Peyer's patch (tissue), 4 donors: ENCODE data around the gene GIMAP6. TPM values are rescaled to one million over a fixed set of nuclear protein-coding genes. Genes with fewer than 3 reads are reported as not detected.

Experiments
- DNase-seq, 3 donors: peaks; one replicate each; pipeline ENCODE4 v3.0.0-alpha.2; 2017 to 2019
- H3K27ac ChIP-seq, 4 donors: fragments of 200-600 bp; sonication (generic); one replicate each; pipeline ENCODE4 v1.5.1; 2016 to 2019
- H3K27me3 ChIP-seq, 2 donors: fragments of 200-600 bp; sonication (generic); one replicate each; pipeline ENCODE4 v1.5.1; 2019
- H3K36me3 ChIP-seq, 3 donors: fragments of 200-600 bp; sonication (generic); one replicate each; pipeline ENCODE4 v1.5.1; 2016 to 2019
- H3K4me1 ChIP-seq, 4 donors: fragments of 200-600 bp; sonication (generic); one replicate each; pipeline ENCODE4 v1.5.1; 2016 to 2019
- H3K4me3 ChIP-seq, 4 donors: fragments of 200-600 bp; sonication (generic); 1 replicate in 3 of 4; 2 replicates in 1 of 4; pipeline ENCODE4 v1.5.1; 2016 to 2019; ENCODE audit warnings: mild to moderate bottlenecking in 1 of 4
- H3K9me3 ChIP-seq, 4 donors: fragments of 200-600 bp; sonication (generic); one replicate each; pipeline ENCODE4 v1.5.1; 2016 to 2019; ENCODE audit warnings: mild to moderate bottlenecking in 1 of 4
- CTCF ChIP-seq, 6 experiments: fragments of 450-650 bp in 4 of 6; fragments of 200-600 bp in 2 of 6; sonication (generic) in 1 of 6; IDR thresholded peaks; one replicate each; pipeline ENCODE4 v1.5.1; 2017 to 2019; ENCODE audit warnings: antibody characterized with exemption in 6 of 6, mild to moderate bottlenecking in 3 of 6, moderate library complexity in 1 of 6
- POLR2A ChIP-seq, 2 donors: fragments of 450-650 bp; IDR thresholded peaks; one replicate each; pipeline ENCODE4 v1.5.1; 2017; ENCODE audit warnings: antibody characterized with exemption in 2 of 2, mild to moderate bottlenecking in 2 of 2, moderate library complexity in 2 of 2
- total RNA-seq, 4 donors: library from RNA; depleted of rRNA; stranded (reverse); fragments of >200 nt; gene quantifications; one replicate each; pipeline ENCODE4 v1.1.0, GENCODE V29; 2016

GIMAP6 gene
- total RNA-seq, 4 donors from 2014 or later = 7.0 to 35.5 (median 10.6) TPM

DNA sequence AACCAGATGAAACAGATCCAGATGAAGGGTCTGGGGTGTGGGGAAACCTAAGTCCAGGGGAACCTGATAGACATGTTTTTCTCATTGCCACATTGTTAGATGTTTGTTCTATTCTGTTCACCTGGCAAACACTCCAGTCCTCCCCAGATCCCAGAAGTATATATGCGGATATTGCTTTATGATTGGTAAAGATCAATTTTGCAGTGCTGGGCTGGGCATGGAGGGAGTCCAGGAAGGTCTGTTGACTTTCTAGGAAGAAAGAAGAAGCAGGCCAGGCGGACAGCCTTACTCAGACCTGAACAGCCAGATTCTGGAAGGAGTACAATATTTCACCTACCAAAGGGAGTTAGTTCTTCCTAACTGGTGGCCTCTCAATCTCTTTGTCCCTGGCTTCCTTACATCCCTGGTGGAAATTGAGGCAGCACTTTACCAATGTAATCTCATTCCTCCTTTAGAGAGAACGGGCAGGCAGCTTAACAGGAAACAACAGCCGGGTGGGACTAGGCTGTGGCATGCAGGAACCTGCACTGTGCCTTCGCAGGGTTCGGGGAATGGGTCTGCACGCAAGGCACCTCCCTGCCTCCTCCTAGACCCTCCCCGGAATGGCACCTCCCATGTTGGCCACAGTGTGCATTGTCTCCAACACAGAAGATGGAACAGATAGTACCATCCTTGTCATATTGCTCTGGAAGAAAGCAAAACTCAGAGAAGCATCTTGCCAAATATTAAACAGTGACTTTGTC, 930 bp downstream of the GIMAP6 start:
- DNase-seq = peak in 2 of 3 donors; percentile 36 to 61
- TF ChIP-seq CTCF (IDR thresholded peaks at IDR 0.05) (no peak), POLR2A (IDR thresholded peaks at IDR 0.05) (no peak)
- Histone ChIP-seq H3K9me3 (peaks cover 0 to 3% (median 0%) of the 10 kb centered on the region in 4 donors), H3K4me3 (peak overlapping the region; percentile 26 to 55 (median 41)), H3K27ac (peak overlapping the region; percentile 62 to 76 (median 65)), H3K4me1 (peaks cover 0 to 13% (median 3%) of the 10 kb centered on the region in 4 donors), H3K27me3 (no peaks in the 10 kb centered on the region), H3K36me3 (peaks cover 0 to 16% (median 0%) of the 10 kb centered on the region in 3 donors)

- Histone ChIP-seq H3K4me3 (no peak overlapping the region), H3K27me3 (no peaks in the 10 kb centered on the region), H3K9me3 (peaks cover 0 to 3% (median 0%) of the 10 kb centered on the region in 4 donors), H3K27ac (peak overlapping the region in 3 of 4 donors; percentile 39 to 68 (median 62)), H3K4me1 (peaks cover 0 to 13% (median 3%) of the 10 kb centered on the region in 4 donors), H3K36me3 (peaks cover 0 to 16% (median 0%) of the 10 kb centered on the region in 3 donors)
- DNase-seq = no peak
- no peak for TF ChIP-seq CTCF (IDR thresholded peaks at IDR 0.05)
- TF ChIP-seq POLR2A (IDR thresholded peaks at IDR 0.05) = no peak
Measured at GRCh38 chr7:150629347-150629746, 2.8 kb downstream of the GIMAP6 start.

DNA sequence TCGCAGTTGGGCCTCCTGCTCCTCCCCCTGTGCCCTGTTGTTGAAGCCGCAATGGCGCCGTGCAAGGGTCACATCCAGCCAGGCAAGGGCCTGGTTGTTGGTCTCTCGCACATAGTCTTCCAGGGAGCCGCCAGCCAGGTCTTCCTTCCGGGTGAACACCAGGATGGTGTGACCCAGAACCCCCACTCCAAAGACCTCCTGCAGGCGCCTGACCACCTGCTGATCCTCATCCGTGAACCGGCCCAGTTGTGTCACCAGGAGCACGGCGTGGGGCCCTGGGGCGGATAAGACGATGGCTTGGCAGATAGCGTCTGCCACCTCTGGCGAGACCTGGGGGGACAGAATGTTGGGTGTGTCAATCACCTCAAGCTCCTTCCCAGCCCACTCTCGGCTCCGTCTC, 4.2 kb downstream of the GIMAP6 start:
- Histone ChIP-seq H3K4me3 (no peak overlapping the region), H3K4me1 (peaks cover 0 to 13% (median 3%) of the 10 kb centered on the region in 4 donors), H3K27ac (no peak overlapping the region), H3K9me3 (peaks cover 0 to 3% (median 0%) of the 10 kb centered on the region in 4 donors), H3K27me3 (no peaks in the 10 kb centered on the region), H3K36me3 (peaks cover 0 to 16% (median 0%) of the 10 kb centered on the region in 3 donors)
- TF ChIP-seq CTCF (IDR thresholded peaks at IDR 0.05) (no peak), POLR2A (IDR thresholded peaks at IDR 0.05) (no peak)
- no peak for DNase-seq

- DNase-seq = no peak
- H3K4me1 ChIP-seq = peaks cover 0 to 13% (median 0%) of the 10 kb centered on the region in 4 donors
- H3K9me3 ChIP-seq = peaks cover 0 to 3% (median 0%) of the 10 kb centered on the region in 4 donors
- H3K27ac ChIP-seq = peak overlapping the region in 1 of 4 donors; percentile 17
- no peak overlapping the region for H3K4me3 ChIP-seq
- H3K27me3 ChIP-seq = no peaks in the 10 kb centered on the region
- peaks cover 0 to 16% (median 0%) of the 10 kb centered on the region in 3 donors for H3K36me3 ChIP-seq
- TF ChIP-seq CTCF (IDR thresholded peaks at IDR 0.05) (no peak), POLR2A (IDR thresholded peaks at IDR 0.05) (no peak)
Measured at GRCh38 chr7:150626696-150627095, 5.5 kb downstream of the GIMAP6 start.

DNA sequence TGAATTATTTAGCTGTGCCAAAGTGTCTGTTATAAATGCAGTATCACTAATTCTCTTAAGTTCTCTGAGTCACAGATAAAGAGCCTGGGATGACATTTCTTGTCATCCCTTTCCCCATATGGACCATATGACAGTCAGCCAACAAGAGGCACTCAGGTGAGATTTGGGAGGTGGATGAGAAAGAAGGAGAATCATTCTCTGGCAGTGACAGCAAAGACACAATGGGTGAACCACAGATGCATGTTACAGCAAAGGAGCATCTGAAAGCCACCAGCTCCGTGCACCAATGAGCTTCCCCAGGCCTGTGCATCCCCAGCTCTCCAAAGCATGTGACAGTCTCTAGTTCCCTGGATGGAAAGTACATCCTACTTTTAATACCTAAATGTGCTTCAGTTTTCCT, 10.8 kb downstream of the GIMAP6 start:
- peak overlapping the region in 1 of 4 donors; percentile 33 for H3K27ac ChIP-seq

More for the DNA sequence above, 10.8 kb downstream of the GIMAP6 start:
- Histone ChIP-seq H3K9me3 (no peaks in the 10 kb centered on the region), H3K27me3 (no peaks in the 10 kb centered on the region), H3K4me3 (no peak overlapping the region), H3K36me3 (no peaks in the 10 kb centered on the region), H3K4me1 (no peaks in the 10 kb centered on the region)
- no peak for DNase-seq
- no peak for TF ChIP-seq CTCF (IDR thresholded peaks at IDR 0.05)
- TF ChIP-seq POLR2A (IDR thresholded peaks at IDR 0.05) = no peak
